ENCODE results near the gene ELP2. TPM values are rescaled to one million over a fixed set of nuclear protein-coding genes. Genes with fewer than 3 reads are reported as not detected.

The ELP2 gene
- total and polyA plus RNA-seq, 4 donors = 27.3 to 78.1 (median 50.9) TPM

DNA sequence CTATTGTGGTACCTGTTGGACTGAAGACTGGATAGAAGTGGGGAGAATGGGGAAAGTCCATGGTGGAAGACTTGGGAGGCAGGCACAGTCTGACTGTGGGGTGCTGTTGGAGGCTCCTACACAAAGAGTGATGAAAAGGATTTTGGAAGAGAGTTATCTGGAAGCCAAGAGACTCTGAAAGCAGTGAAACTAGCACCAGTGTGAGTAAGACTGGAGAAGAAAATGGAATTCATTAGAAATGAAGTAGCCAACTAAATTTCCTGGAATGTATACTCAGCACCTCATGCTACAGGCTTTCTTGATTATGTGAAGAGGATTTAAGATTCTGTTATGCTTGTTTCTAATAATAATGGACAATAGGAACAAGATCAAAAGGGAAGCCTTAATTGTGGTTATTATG lies 27.7 kb downstream of the ELP2 start:
- H3K9ac ChIP-seq (ENCODE audit: low read depth in 1 of 2, low read length in 2 of 2) = peak overlapping the region in 1 of 2 donors; percentile 80
- TF ChIP-seq YY1 (IDR thresholded peaks at IDR 0.05) (no peak), NR2F2 (IDR thresholded peaks at IDR 0.05) (no peak), GABPA (IDR thresholded peaks at IDR 0.05 in 1 of 2, conservative IDR thresholded peaks at IDR 0.05 in 1 of 2) (no peak), TAF1 (conservative IDR thresholded peaks at IDR 0.05) (no peak), CTCF (IDR thresholded peaks at IDR 0.05; ENCODE audit: low read depth, low read length, missing input control) (no peak), ATF3 (IDR thresholded peaks at IDR 0.05) (no peak), EGR1 (IDR thresholded peaks at IDR 0.05; ENCODE audit: low read depth in 2 of 2) (no peak), HNF4G (IDR thresholded peaks at IDR 0.05) (no peak), HNF4A (conservative IDR thresholded peaks at IDR 0.05) (no peak), RXRA (IDR thresholded peaks at IDR 0.05) (no peak), JUND (IDR thresholded peaks at IDR 0.05) (no peak), FOXA1 (IDR thresholded peaks at IDR 0.05) (no peak)
- TF ChIP-seq, protein P1, sequence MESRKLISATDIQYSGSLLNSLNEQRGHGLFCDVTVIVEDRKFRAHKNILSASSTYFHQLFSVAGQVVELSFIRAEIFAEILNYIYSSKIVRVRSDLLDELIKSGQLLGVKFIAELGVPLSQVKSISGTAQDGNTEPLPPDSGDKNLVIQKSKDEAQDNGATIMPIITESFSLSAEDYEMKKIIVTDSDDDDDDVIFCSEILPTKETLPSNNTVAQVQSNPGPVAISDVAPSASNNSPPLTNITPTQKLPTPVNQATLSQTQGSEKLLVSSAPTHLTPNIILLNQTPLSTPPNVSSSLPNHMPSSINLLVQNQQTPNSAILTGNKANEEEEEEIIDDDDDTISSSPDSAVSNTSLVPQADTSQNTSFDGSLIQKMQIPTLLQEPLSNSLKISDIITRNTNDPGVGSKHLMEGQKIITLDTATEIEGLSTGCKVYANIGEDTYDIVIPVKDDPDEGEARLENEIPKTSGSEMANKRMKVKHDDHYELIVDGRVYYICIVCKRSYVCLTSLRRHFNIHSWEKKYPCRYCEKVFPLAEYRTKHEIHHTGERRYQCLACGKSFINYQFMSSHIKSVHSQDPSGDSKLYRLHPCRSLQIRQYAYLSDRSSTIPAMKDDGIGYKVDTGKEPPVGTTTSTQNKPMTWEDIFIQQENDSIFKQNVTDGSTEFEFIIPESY (IDR thresholded peaks at IDR 0.05) = no peak
- TF ChIP-seq, protein P2, sequence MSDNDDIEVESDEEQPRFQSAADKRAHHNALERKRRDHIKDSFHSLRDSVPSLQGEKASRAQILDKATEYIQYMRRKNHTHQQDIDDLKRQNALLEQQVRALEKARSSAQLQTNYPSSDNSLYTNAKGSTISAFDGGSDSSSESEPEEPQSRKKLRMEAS (IDR thresholded peaks at IDR 0.05) = no peak
- H3K36me3 ChIP-seq (ENCODE audit: control insufficient read depth in 4 of 4, insufficient read depth in 3 of 4, low read depth in 1 of 4, low read length in 3 of 4) = peaks cover 0 to 30% (median 7%) of the 10 kb centered on the region in 4 donors
- H3K27ac ChIP-seq (ENCODE audit: low read depth in 1 of 2, low read length in 2 of 2) = peak overlapping the region; percentile 73 to 85
- no peaks in the 10 kb centered on the region for H3K27me3 ChIP-seq (ENCODE audit: control insufficient read depth in 4 of 4, insufficient read depth in 4 of 4, low read length in 3 of 4)
- peaks cover 8 to 51% (median 30%) of the 10 kb centered on the region in 4 donors for H3K4me1 ChIP-seq (ENCODE audit: control insufficient read depth in 4 of 4, insufficient read depth in 4 of 4, low read length in 3 of 4)
- DNase-seq (ENCODE audit: low spot score) = no peak
- no peaks in the 10 kb centered on the region for H3K9me3 ChIP-seq (ENCODE audit: control insufficient read depth in 4 of 4, low read length in 3 of 4)
- peak overlapping the region in 2 of 3 donors; percentile 2 to 5 for H3K4me3 ChIP-seq (ENCODE audit: low read depth in 1 of 3, low read length in 3 of 3)

GRCh38 chr18:36158266-36158867 lies 28.7 kb downstream of the ELP2 start:
- no peak for TF ChIP-seq NR2F2 (IDR thresholded peaks at IDR 0.05)
- TF ChIP-seq HNF4A (conservative IDR thresholded peaks at IDR 0.05) = no peak
- TF ChIP-seq, protein P3, sequence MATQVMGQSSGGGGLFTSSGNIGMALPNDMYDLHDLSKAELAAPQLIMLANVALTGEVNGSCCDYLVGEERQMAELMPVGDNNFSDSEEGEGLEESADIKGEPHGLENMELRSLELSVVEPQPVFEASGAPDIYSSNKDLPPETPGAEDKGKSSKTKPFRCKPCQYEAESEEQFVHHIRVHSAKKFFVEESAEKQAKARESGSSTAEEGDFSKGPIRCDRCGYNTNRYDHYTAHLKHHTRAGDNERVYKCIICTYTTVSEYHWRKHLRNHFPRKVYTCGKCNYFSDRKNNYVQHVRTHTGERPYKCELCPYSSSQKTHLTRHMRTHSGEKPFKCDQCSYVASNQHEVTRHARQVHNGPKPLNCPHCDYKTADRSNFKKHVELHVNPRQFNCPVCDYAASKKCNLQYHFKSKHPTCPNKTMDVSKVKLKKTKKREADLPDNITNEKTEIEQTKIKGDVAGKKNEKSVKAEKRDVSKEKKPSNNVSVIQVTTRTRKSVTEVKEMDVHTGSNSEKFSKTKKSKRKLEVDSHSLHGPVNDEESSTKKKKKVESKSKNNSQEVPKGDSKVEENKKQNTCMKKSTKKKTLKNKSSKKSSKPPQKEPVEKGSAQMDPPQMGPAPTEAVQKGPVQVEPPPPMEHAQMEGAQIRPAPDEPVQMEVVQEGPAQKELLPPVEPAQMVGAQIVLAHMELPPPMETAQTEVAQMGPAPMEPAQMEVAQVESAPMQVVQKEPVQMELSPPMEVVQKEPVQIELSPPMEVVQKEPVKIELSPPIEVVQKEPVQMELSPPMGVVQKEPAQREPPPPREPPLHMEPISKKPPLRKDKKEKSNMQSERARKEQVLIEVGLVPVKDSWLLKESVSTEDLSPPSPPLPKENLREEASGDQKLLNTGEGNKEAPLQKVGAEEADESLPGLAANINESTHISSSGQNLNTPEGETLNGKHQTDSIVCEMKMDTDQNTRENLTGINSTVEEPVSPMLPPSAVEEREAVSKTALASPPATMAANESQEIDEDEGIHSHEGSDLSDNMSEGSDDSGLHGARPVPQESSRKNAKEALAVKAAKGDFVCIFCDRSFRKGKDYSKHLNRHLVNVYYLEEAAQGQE (IDR thresholded peaks at IDR 0.05) = no peak
- 71% methylated on average over 5 of the region's 5 CpGs for WGBS
- Histone ChIP-seq H3K9ac (ENCODE audit: low read depth in 1 of 2, low read length in 2 of 2) (no peak overlapping the region), H3K27ac (ENCODE audit: low read depth in 1 of 2, low read length in 2 of 2) (peak overlapping the region; percentile 17 to 73), H3K9me3 (ENCODE audit: control insufficient read depth in 4 of 4, low read length in 3 of 4) (no peaks in the 10 kb centered on the region), H3K27me3 (ENCODE audit: control insufficient read depth in 4 of 4, insufficient read depth in 4 of 4, low read length in 3 of 4) (no peaks in the 10 kb centered on the region), H3K36me3 (ENCODE audit: control insufficient read depth in 4 of 4, insufficient read depth in 3 of 4, low read depth in 1 of 4, low read length in 3 of 4) (peaks cover 0 to 28% (median 7%) of the 10 kb centered on the region in 4 donors), H3K4me3 (ENCODE audit: low read depth in 1 of 3, low read length in 3 of 3) (no peak overlapping the region), H3K4me1 (ENCODE audit: control insufficient read depth in 4 of 4, insufficient read depth in 4 of 4, low read length in 3 of 4) (peaks cover 4 to 46% (median 24%) of the 10 kb centered on the region in 4 donors)
- DNase-seq (ENCODE audit: low spot score) = no peak

All from liver (tissue), 9 donors.